Measurements from ENCODE around the gene ZNF521.

Gene ZNF521

DNA sequence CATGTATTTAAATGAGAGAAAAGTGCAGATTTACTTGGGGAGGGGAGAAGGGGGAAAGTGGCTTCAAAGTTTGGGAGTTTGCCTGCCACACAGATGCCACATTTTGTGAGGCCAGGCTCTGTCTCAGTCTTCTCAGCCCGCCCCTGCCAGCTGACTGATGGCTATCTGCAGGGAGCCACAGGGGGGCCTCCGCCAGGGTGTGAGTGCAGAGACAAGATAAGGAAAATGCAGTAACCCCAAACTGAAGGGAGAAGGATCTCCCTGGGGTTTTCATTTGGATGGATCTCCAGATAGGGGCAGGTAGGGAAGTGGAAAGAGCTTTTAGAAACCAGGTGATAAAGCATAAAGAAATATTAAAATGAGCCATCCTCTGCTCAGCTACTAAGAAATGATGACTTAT is 128.8 kb downstream of the ZNF521 start:
- Histone ChIP-seq H3K36me3 (no peaks in the 10 kb centered on the region), H3K9me3 (ENCODE audit: severe bottlenecking) (no peaks in the 10 kb centered on the region), H3K27me3 (ENCODE audit: insufficient read depth, low read depth, severe bottlenecking) (no peaks in the 10 kb centered on the region), H3K4me3 (ENCODE audit: low read depth, low read length) (no peak overlapping the region), H3K27ac (no peak overlapping the region)
- TF ChIP-seq CTCF (IDR thresholded peaks at IDR 0.05; ENCODE audit: low read depth, low read length) = no peak
- no peak for DNase-seq

DNA sequence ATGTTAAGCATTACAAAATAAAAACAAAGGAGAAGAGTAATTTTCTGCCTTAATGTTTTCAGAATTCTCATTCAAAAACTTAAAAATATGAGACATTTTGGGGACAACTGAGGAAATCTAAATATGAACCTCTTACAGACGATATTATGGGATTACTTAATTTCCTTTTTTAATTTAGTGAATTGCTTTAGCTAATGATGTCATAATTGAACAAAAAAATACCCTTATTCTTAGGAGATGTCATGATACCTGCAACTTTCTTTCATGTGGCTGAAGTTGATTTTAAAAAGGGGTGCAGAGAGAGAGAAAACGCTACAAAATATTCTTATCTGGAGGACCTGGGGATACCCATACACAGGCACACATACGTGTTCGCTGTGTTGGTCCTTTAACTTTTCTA is 129.3 kb downstream of the ZNF521 start:
- no peak for TF ChIP-seq CTCF (IDR thresholded peaks at IDR 0.05; ENCODE audit: low read depth, low read length)
- Histone ChIP-seq H3K4me3 (ENCODE audit: low read depth, low read length) (no peak overlapping the region), H3K9me3 (ENCODE audit: severe bottlenecking) (no peaks in the 10 kb centered on the region), H3K27ac (no peak overlapping the region), H3K27me3 (ENCODE audit: insufficient read depth, low read depth, severe bottlenecking) (no peaks in the 10 kb centered on the region), H3K36me3 (no peaks in the 10 kb centered on the region)
- no peak for DNase-seq

GRCh38 chr18:25210622-25211021 is 141.3 kb downstream of the ZNF521 start:
- TF ChIP-seq CTCF (IDR thresholded peaks at IDR 0.05; ENCODE audit: low read depth, low read length) = no peak
- H3K27ac ChIP-seq = no peak overlapping the region
- no peaks in the 10 kb centered on the region for H3K27me3 ChIP-seq (ENCODE audit: insufficient read depth, low read depth, severe bottlenecking)
- H3K9me3 ChIP-seq (ENCODE audit: severe bottlenecking) = no peaks in the 10 kb centered on the region
- H3K36me3 ChIP-seq = no peaks in the 10 kb centered on the region
- no peak overlapping the region for H3K4me3 ChIP-seq (ENCODE audit: low read depth, low read length)
- DNase-seq = no peak

- DNase-seq = no peak
- no peaks in the 10 kb centered on the region for H3K9me3 ChIP-seq (ENCODE audit: severe bottlenecking)
- H3K36me3 ChIP-seq = no peaks in the 10 kb centered on the region
- no peaks in the 10 kb centered on the region for H3K27me3 ChIP-seq (ENCODE audit: insufficient read depth, low read depth, severe bottlenecking)
- H3K27ac ChIP-seq = no peak overlapping the region
- TF ChIP-seq CTCF (IDR thresholded peaks at IDR 0.05; ENCODE audit: low read depth, low read length) = no peak
- H3K4me3 ChIP-seq (ENCODE audit: low read depth, low read length) = no peak overlapping the region
Observed at GRCh38 chr18:25192065-25192464, 159.9 kb downstream of the ZNF521 start.

GRCh38 chr18:25190472-25190871 is 161.5 kb downstream of the ZNF521 start:
- Histone ChIP-seq H3K4me3 (ENCODE audit: low read depth, low read length) (no peak overlapping the region), H3K27me3 (ENCODE audit: insufficient read depth, low read depth, severe bottlenecking) (no peaks in the 10 kb centered on the region), H3K27ac (no peak overlapping the region), H3K9me3 (ENCODE audit: severe bottlenecking) (no peaks in the 10 kb centered on the region), H3K36me3 (no peaks in the 10 kb centered on the region)
- no peak for DNase-seq
- no peak for TF ChIP-seq CTCF (IDR thresholded peaks at IDR 0.05; ENCODE audit: low read depth, low read length)

DNA sequence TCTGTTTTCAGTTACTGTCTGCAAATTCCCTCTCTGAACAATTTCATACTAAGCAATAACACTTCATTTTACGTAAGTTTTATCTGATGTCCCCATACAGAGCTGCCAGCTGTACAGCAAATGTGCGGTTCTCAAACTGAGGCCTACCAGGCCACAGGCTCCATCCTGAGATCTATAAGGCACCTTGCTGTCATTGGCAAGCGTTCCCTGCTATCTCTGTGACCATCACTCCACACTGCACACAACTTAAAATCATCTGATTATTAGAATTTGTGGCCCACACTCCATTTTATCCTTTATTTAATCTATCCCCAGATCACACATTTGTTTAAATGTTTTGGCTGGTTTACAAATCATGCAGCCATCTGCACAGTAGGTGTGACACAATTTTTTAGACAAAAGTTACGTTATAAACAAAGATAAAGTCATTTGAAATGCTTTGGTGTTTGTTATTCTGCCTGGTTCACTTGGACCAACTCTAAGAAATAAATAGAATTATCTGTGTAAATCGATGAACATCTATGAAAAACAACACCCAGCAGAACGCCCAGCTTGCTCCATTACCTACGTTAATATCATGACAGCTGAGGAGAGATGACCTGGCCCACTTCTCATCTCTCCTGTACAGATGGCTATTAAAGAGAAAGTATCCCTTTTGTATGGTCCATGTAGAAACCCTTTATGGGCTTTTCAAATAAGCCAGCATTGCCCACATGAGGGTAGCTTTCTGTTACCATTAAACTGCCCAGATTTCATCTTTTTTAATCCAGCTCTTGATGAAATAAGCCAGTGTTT is 162.4 kb downstream of the ZNF521 start:
- no peak for TF ChIP-seq CTCF (IDR thresholded peaks at IDR 0.05; ENCODE audit: low read depth, low read length)
- Histone ChIP-seq H3K9me3 (ENCODE audit: severe bottlenecking) (no peaks in the 10 kb centered on the region), H3K4me3 (ENCODE audit: low read depth, low read length) (no peak overlapping the region), H3K27me3 (ENCODE audit: insufficient read depth, low read depth, severe bottlenecking) (no peaks in the 10 kb centered on the region), H3K36me3 (no peaks in the 10 kb centered on the region), H3K27ac (no peak overlapping the region)
- no peak for DNase-seq
